ENCODE data around the gene ASXL1.
A peak's percentile ranks its signal among the peaks of the same experiment; 100 is the strongest.
"Not testable (repeated sequence)": the region's sequence is repeated elsewhere in the genome, so short reads cannot be mapped to it uniquely, and the experiment has no call there.

ASXL1 gene

GRCh38 chr20:32461836-32462600 is 103.9 kb downstream of the ASXL1 start:
- Mint-ChIP-seq H3K9me3 (no peaks in the 10 kb centered on the region), H3K4me3 (no peak overlapping the region), H3K27me3 (no peaks in the 10 kb centered on the region), H3K4me1 (ENCODE audit: low read depth) (peaks cover 8% of the 10 kb centered on the region), H3K36me3 (ENCODE audit: low read depth) (no peaks in the 10 kb centered on the region), H3K27ac (no peak overlapping the region)

- H3K27me3 Mint-ChIP-seq = no peaks in the 10 kb centered on the region
- peaks cover 6% of the 10 kb centered on the region for H3K4me1 Mint-ChIP-seq (ENCODE audit: low read depth)
- H3K4me3 Mint-ChIP-seq = no peak overlapping the region
- no peaks in the 10 kb centered on the region for H3K9me3 Mint-ChIP-seq
- H3K36me3 Mint-ChIP-seq (ENCODE audit: low read depth) = no peaks in the 10 kb centered on the region
- H3K27ac Mint-ChIP-seq = no peak overlapping the region
These were observed 104.9 kb downstream of the ASXL1 start for GRCh38 chr20:32462900-32463641.

GRCh38 chr20:32463642-32464400 is 105.7 kb downstream of the ASXL1 start:
- H3K9me3 Mint-ChIP-seq = no peaks in the 10 kb centered on the region
- H3K27ac Mint-ChIP-seq = no peak overlapping the region
- no peak overlapping the region for H3K4me3 Mint-ChIP-seq
- H3K27me3 Mint-ChIP-seq = no peaks in the 10 kb centered on the region
- no peaks in the 10 kb centered on the region for H3K4me1 Mint-ChIP-seq (ENCODE audit: low read depth)
- no peaks in the 10 kb centered on the region for H3K36me3 Mint-ChIP-seq (ENCODE audit: low read depth)

- H3K27ac Mint-ChIP-seq = no peak overlapping the region
- H3K4me3 Mint-ChIP-seq = no peak overlapping the region
- H3K9me3 Mint-ChIP-seq = no peaks in the 10 kb centered on the region
- no peaks in the 10 kb centered on the region for H3K36me3 Mint-ChIP-seq (ENCODE audit: low read depth)
- H3K4me1 Mint-ChIP-seq (ENCODE audit: low read depth) = no peaks in the 10 kb centered on the region
- H3K27me3 Mint-ChIP-seq = no peaks in the 10 kb centered on the region
These were observed 106.4 kb downstream of the ASXL1 start for GRCh38 chr20:32464401-32465091.

- Mint-ChIP-seq H3K27ac (no peak overlapping the region), H3K4me3 (no peak overlapping the region), H3K9me3 (no peaks in the 10 kb centered on the region), H3K36me3 (ENCODE audit: low read depth) (no peaks in the 10 kb centered on the region), H3K27me3 (no peaks in the 10 kb centered on the region), H3K4me1 (ENCODE audit: low read depth) (peaks cover 2% of the 10 kb centered on the region)
These were observed 107.2 kb downstream of the ASXL1 start for GRCh38 chr20:32465092-32465900.

GRCh38 chr20:32465901-32466675 is 108.0 kb downstream of the ASXL1 start:
- not testable (repeated sequence) for H3K4me1 Mint-ChIP-seq (ENCODE audit: low read depth); H3K36me3 Mint-ChIP-seq (ENCODE audit: low read depth); H3K9me3 Mint-ChIP-seq; H3K27ac Mint-ChIP-seq; H3K4me3 Mint-ChIP-seq; H3K27me3 Mint-ChIP-seq

GRCh38 chr20:32466739-32467505 is 108.8 kb downstream of the ASXL1 start:
- no peak overlapping the region for H3K27ac Mint-ChIP-seq

GRCh38 chr20:32467506-32468312 is 109.6 kb downstream of the ASXL1 start:
- peaks cover 5% of the 10 kb centered on the region for H3K36me3 Mint-ChIP-seq (ENCODE audit: low read depth)
- no peak overlapping the region for H3K4me3 Mint-ChIP-seq
- no peak overlapping the region for H3K27ac Mint-ChIP-seq
- no peaks in the 10 kb centered on the region for H3K9me3 Mint-ChIP-seq
- H3K4me1 Mint-ChIP-seq (ENCODE audit: low read depth) = peaks cover 4% of the 10 kb centered on the region
- H3K27me3 Mint-ChIP-seq = no peaks in the 10 kb centered on the region

More at GRCh38 chr20:32466739-32467505, 108.8 kb downstream of the ASXL1 start:
- Mint-ChIP-seq H3K4me3 (no peak overlapping the region), H3K27me3 (no peaks in the 10 kb centered on the region), H3K4me1 (ENCODE audit: low read depth) (peaks cover 4% of the 10 kb centered on the region), H3K9me3 (no peaks in the 10 kb centered on the region), H3K36me3 (ENCODE audit: low read depth) (peaks cover 5% of the 10 kb centered on the region)

- Mint-ChIP-seq H3K4me3 (no peak overlapping the region), H3K9me3 (no peaks in the 10 kb centered on the region), H3K4me1 (ENCODE audit: low read depth) (peaks cover 4% of the 10 kb centered on the region), H3K27me3 (no peaks in the 10 kb centered on the region), H3K36me3 (ENCODE audit: low read depth) (peaks cover 5% of the 10 kb centered on the region), H3K27ac (no peak overlapping the region)
These were observed 110.1 kb downstream of the ASXL1 start for GRCh38 chr20:32468313-32468640.

- no peaks in the 10 kb centered on the region for H3K9me3 Mint-ChIP-seq
- H3K27me3 Mint-ChIP-seq = no peaks in the 10 kb centered on the region
- H3K27ac Mint-ChIP-seq = no peak overlapping the region
- peaks cover 4% of the 10 kb centered on the region for H3K4me1 Mint-ChIP-seq (ENCODE audit: low read depth)
- H3K36me3 Mint-ChIP-seq (ENCODE audit: low read depth) = peaks cover 5% of the 10 kb centered on the region
- no peak overlapping the region for H3K4me3 Mint-ChIP-seq
These were observed 110.7 kb downstream of the ASXL1 start for GRCh38 chr20:32468860-32469259.

GRCh38 chr20:32470025-32470861 is 112.1 kb downstream of the ASXL1 start:
- H3K9me3 Mint-ChIP-seq = no peaks in the 10 kb centered on the region
- H3K36me3 Mint-ChIP-seq (ENCODE audit: low read depth) = peaks cover 5% of the 10 kb centered on the region
- peak overlapping the region; percentile 75 for H3K27ac Mint-ChIP-seq
- peaks cover 4% of the 10 kb centered on the region for H3K4me1 Mint-ChIP-seq (ENCODE audit: low read depth)
- no peak overlapping the region for H3K4me3 Mint-ChIP-seq
- H3K27me3 Mint-ChIP-seq = no peaks in the 10 kb centered on the region

- H3K4me3 Mint-ChIP-seq = no peak overlapping the region
- no peaks in the 10 kb centered on the region for H3K27me3 Mint-ChIP-seq
- H3K9me3 Mint-ChIP-seq = no peaks in the 10 kb centered on the region
- peaks cover 9% of the 10 kb centered on the region for H3K4me1 Mint-ChIP-seq (ENCODE audit: low read depth)
- H3K27ac Mint-ChIP-seq = no peak overlapping the region
- H3K36me3 Mint-ChIP-seq (ENCODE audit: low read depth) = peaks cover 5% of the 10 kb centered on the region
These were observed 112.8 kb downstream of the ASXL1 start for GRCh38 chr20:32470940-32471339.

Data from stimulated activated naive CD8-positive, alpha-beta T cell treated with anti-CD3 and anti-CD28 coated beads, Interleukin-15, Interleukin-2, amounts not matched to agents 100 ng/mL and 50 ng/mL, for 24 hours (primary cell).